Measurements from ENCODE around the gene KRT33B.
"Not testable (repeated sequence)": the region's sequence is repeated elsewhere in the genome, so short reads cannot be mapped to it uniquely, and the experiment has no call there.

KRT33B gene

DNA sequence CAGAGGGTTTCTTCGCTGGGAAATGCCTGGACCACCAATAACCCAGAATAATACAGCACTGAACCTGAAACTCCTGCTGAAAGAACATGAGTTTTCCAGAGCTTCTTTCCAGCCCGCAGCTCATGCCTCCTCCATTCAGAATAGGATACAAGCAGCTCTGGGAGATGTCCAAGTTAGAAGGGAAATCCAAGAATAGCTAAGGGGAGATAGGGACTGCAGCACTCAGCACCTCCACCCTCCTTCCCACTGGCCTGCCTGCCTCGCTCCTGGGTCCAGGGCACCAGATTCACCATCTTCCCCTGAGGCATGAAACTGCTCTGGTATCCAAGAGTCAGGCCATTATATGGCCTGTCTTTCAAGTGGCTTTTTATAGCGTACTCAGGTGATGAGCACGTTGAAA is 23.7 kb upstream of the KRT33B start:
- no peak for DNase-seq

DNA sequence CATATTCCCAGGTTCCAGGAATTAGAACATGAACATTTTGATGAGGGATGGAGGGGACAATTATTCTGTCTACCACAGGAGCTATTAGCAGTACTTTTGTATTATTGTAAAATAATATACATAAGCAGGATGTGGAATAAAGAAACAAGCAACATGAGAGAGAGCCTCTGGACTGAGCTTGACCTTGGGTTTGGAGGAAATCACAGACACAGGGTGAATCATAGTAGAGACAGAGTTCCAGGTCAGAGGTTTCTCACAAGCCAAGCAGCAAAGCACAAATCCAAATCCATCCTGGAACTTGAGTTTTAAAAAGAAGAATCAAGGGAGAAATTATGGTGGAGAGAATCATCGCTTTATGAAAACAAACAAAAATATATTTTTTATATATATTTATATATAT is 22.7 kb upstream of the KRT33B start:
- no peak for DNase-seq

DNA sequence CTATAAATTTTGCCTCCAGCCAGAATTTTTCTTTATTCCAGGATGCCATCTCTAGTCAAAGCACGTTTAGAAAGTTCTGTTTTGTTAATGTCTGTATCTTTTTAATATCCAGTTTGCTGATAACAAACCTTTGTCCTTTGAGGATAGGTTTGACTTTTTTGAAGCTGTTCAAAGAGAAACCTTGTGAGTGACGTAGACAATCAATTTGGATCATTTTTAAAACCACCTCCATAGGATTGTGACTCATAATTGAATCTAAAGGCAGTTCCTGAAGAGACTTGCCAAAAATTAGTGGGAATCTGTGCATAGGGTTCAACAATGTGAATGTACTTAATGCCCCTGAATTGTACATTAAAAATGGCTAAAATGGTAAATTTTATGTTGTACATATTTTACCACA is 21.9 kb upstream of the KRT33B start:
- no peak for DNase-seq

- DNase-seq: no peak
Measured at GRCh38 chr17:41390411-41390938, 20.9 kb upstream of the KRT33B start.

- DNase-seq: no peak
Measured at GRCh38 chr17:41387670-41388069, 18.1 kb upstream of the KRT33B start.

DNA sequence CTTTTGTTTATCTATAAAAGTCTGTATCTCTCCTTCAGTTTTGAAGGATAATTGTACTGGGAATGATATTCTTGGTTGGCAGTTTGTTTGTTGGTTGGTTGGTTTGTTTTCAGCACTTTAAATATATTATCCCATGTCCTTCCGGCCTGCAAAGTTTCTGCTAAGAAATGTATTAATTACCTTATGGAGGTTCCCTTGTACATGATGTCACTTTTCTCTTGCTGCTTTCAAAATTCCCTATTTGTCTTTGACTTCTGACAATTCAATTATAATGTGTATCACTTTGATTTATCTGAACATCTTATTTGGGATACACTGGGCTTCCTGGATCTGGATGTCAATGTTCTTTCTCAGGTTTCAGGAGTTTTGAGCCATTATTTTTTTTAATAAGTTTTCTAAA is 16.6 kb upstream of the KRT33B start:
- DNase-seq: no peak

DNA sequence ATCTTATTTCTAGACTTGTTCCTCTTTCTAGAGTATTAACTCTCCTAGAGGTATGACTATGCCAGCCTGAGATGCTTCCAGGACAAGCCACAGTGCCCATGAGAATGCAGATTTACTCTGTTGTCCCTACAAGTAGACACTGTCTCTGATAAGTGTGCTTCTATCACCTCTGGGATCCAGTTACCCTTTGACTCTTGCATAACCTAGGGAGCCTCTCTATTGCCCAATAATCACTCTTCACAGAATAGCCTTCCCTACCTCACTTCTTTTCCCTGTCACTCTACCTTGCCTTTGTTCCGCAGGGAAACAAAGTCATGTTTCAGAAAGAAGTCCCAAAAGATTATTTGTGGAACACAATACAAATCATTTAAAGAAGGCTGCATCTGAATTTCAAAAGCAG is 14.1 kb upstream of the KRT33B start:
- no peak for DNase-seq

- no peak for DNase-seq
Measured at GRCh38 chr17:41382394-41382793, 12.8 kb upstream of the KRT33B start.

- DNase-seq: not testable (repeated sequence)
Measured at GRCh38 chr17:41381943-41382342, 12.3 kb upstream of the KRT33B start, which contains the start of gene KRT34. Gene KRT34, minus strand, starts transcription at chr17:41382306. Its CDS starts 60 bp downstream, at chr17:41382246.

GRCh38 chr17:41380091-41380490 is 10.5 kb upstream of the KRT33B start:
- not testable (repeated sequence) for DNase-seq

GRCh38 chr17:41377546-41377945 is 7.9 kb upstream of the KRT33B start:
- no peak for DNase-seq

- DNase-seq: no peak
Measured at GRCh38 chr17:41369023-41369422, 590 bp downstream of the KRT33B start.

DNA sequence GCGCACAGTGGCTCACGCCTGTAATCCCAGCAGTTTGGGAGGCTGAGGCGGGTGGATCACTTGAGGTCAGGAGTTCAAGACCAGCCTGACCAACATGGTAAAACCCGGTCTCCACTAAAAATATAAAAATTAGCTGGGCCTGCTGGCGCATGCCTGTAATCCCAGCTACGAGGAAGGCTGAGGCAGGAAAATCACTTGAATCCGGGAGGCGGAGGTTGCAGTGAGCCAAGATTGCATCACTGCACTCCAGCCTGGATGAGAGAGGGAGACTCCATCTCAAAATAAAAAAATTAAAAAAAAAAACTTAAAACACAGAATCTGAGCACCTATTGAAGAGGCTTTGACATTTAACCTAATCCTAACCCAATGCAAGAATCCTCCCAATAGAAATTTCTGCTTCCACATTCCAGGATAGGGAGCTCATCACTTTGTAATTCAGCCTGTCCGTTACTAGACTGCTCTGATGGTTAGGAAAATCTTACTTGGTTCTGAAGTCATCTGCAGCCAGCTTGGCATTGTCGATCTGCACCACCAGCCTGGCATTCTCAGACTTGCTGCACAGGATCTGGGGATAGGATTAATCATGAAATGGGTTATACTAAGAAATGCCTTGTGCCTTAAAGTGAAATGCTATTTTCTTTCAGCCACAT is 2.1 kb downstream of the KRT33B start:
- DNase-seq: no peak

DNA sequence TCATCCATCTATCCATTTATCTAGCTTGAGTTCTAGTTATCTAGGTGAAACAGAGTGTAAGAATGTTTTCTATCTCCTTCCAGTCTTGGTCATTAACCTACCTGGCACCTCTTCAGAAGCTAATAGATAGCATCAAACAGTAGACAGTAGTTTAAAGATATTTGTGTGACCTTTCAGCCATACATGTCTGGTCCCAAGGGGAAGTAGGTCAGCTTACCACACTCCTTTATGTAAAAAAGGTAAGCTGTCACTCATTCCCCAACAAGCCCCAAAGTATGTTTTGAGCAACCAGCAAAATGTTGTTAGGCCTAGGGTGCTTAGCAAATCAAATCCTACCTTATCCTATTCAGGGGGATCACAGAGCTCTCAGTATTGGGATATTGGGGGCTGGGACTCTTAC is 3.5 kb downstream of the KRT33B start:
- no peak for DNase-seq

DNA sequence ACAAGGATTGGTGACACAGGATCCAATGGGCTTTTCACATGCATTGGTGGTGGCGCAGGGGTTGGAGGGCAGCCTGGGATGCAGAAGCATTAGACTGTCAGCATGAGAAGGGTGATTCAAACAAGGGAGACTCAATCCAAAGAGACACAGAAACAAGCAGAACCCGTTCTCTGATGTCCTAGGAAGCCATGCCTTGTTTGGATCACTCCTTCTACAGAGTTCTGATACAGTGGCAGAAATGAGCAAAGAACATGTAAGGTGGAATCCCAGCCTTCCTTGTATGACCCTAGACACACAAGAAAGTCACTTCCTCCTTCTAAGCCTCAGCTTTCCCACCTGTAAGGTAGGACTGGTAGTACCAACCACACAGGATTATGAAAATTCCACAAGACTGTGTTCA is 5.7 kb downstream of the KRT33B start:
- DNase-seq: no peak

GRCh38 chr17:41360296-41360995 is 9.2 kb downstream of the KRT33B start:
- no peak for DNase-seq

DNA sequence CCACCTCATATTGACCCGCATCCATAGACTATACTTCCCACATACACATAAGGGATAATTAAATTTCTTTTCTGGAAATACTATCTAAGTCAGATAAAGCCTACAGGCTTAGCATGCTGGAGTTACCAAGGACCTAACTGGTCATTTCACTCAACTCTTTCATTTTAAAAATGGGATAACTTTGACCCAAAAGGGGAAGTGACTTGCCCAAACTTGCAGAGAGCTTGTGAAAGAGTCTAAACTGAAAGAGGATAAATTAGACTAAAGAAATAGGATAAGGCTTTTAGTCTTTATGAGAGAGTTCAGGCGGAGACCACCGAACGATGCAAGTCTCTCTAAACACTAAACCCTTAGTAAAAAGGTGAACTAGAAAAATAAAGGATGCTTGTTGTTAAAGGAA is 15.1 kb downstream of the KRT33B start:
- DNase-seq: no peak

GRCh38 chr17:41352597-41353366 is 16.8 kb downstream of the KRT33B start:
- DNase-seq: no peak

DNA sequence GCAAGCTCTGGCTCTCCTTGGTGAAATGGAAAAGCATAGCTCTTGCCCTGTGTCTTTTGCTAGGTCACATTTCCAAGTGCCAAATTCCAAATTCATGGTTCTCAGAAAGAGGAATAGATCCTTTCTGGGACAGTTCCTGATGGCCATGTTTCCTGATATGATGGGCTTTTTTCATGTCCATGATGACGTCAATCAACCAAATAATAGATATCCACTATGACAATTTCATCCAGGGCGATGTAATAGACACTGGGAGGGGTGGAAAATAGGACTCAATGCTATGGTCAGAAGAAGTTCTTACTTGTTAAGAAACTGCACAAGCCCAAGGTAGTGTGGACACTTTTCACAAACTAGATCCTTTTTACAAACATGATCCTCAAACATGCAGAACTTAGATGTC is 18.4 kb downstream of the KRT33B start:
- no peak for DNase-seq

DNA sequence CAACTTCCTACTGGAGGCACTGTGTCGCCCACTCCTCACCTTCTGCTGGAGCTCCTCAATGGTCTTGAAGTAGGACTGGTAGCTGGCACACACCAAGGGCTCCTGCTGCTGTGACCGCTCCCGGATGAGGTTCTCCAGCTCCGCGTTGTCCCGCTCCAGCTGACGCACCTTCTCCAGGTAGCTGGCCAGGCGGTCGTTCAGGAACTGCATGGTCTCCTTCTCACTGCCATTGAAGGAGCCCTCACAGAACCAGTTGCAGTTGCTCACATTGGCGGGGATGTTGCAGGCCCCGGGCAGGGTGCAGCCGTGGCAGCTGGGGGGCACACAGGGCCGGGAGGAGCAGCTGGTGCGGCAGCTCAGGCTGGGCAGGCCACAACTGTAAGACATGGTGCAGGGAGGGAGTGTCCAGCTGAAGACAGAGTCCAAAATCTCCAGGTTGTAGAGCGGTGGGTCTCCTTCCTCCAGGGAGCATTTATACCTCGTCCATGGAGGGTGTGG is 19.2 kb downstream of the KRT33B start, which contains the start of gene KRT33A:
KRT33A (minus strand) TSS at position 448 of the 498 bp plus-strand sequence; CDS start at position 387, 61 bp downstream.
- DNase-seq: not testable (repeated sequence)

GRCh38 chr17:41347869-41348760 is 21.5 kb downstream of the KRT33B start:
- no peak for DNase-seq

GRCh38 chr17:41346421-41346820 is 23.2 kb downstream of the KRT33B start:
- not testable (repeated sequence) for DNase-seq

All from stimulated activated CD4-positive, alpha-beta T cell treated with anti-CD3 and anti-CD28 coated beads, Interleukin-4, amount 100 ng/mL, for 1 hour (primary cell).